Esophagus squamous epithelium (tissue), 4 donors: Measurements from ENCODE around the gene CAV2.

Experiments
- POLR2A ChIP-seq, 4 donors: fragments of 450-650 bp; IDR thresholded peaks; one replicate each; pipeline ENCODE4 v1.6.1; 2017; ENCODE audit warnings: antibody characterized with exemption in 4 of 4, mild to moderate bottlenecking in 4 of 4, moderate library complexity in 3 of 4
- TF ChIP-seq, protein P1 (sequence below), 6 experiments: fragments of 450-650 bp in 4 of 6; fragments of 200-600 bp in 2 of 6; sonication (generic) in 2 of 6; IDR thresholded peaks; one replicate each; pipeline ENCODE4 v1.5.1; 2016 to 2019; ENCODE audit warnings: antibody characterized with exemption in 6 of 6, mild to moderate bottlenecking in 4 of 6, moderate library complexity in 4 of 6

DNA sequence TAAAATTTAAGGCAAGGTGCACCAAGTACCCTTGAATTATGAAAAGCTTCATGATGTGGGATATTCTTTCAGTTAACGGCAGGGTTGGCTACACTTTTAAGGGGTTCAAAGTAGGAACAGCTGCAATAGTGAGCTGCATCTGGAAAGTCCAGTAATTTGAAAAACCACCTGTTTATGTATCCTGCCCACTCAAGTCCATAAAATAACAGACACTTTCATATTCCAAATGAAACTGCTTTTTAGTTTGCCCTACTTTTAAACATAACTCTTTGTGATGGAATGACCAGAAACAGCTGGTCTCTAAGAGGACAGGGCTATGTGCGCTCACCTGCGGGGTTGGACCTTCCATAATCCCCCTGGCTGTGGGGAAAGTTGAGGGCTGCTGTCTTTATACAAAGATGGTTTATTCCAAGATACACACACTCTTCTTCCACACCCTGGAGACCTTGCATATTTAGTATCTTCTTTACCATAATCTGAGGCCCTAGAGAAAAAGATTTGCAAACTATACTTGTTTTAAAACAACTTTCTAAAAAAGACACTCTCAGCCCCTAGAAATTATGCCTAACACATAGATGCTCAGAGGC, 32.7 kb downstream of the CAV2 start:
- TF ChIP-seq, protein P1, sequence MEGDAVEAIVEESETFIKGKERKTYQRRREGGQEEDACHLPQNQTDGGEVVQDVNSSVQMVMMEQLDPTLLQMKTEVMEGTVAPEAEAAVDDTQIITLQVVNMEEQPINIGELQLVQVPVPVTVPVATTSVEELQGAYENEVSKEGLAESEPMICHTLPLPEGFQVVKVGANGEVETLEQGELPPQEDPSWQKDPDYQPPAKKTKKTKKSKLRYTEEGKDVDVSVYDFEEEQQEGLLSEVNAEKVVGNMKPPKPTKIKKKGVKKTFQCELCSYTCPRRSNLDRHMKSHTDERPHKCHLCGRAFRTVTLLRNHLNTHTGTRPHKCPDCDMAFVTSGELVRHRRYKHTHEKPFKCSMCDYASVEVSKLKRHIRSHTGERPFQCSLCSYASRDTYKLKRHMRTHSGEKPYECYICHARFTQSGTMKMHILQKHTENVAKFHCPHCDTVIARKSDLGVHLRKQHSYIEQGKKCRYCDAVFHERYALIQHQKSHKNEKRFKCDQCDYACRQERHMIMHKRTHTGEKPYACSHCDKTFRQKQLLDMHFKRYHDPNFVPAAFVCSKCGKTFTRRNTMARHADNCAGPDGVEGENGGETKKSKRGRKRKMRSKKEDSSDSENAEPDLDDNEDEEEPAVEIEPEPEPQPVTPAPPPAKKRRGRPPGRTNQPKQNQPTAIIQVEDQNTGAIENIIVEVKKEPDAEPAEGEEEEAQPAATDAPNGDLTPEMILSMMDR (IDR thresholded peaks at IDR 0.05): no peak
- TF ChIP-seq POLR2A (IDR thresholded peaks at IDR 0.05): no peak
